SK-N-SH (cell line): ENCODE measurements around the gene ORM1. TPM values are rescaled to one million over a fixed set of nuclear protein-coding genes. Genes with fewer than 3 reads are reported as not detected.
A peak's percentile ranks its signal among the peaks of the same experiment; 100 is the strongest.

Source experiments
- CTCF ChIA-PET: fragments of 300-600, 350-600 bp; formaldehyde crosslinking; extraction: SDS; loops from one replicate; lab custom pipeline; 2021; lab: Yijun Ruan, JAX
- POLR2A ChIA-PET: fragments of 350-600 bp; sonication (Branson Sonifier 250); formaldehyde crosslinking; extraction: SDS; loops from one replicate; lab custom pipeline; 2020; ENCODE audit warnings: antibody characterized with exemption, inconsistent platforms; lab: Yijun Ruan, JAX
- DNase-seq: peaks from one replicate; pipeline ENCODE4 v3.0.0; 2012
- H2AFZ ChIP-seq: fragments of 200-600 bp; sonication (generic); 2 replicates; pipeline ENCODE4 v1.8.1; 2016; ENCODE audit warnings: antibody characterized with exemption, mild to moderate bottlenecking, low read depth
- H3F3A ChIP-seq: fragments of 200-600 bp; sonication (generic); replicated peaks from 2 replicates; pipeline ENCODE3; 2016; ENCODE audit warnings: antibody characterized with exemption, mild to moderate bottlenecking; ENCODE audit not compliant: insufficient read depth
- H3K27ac ChIP-seq, 2 experiments: fragments of 200-500 bp in 1 of 2; fragments of 200-600 bp in 1 of 2; sonication (Bioruptor generic) in 1 of 2; sonication (generic), shearing (Covaris generic) in 1 of 2; 2 replicates each; pipeline versions ENCODE4 v1.5.1 to v1.6.1; 2014 to 2016; ENCODE audit warnings: low read depth in 2 of 2, inconsistent platforms in 1 of 2, low read length in 1 of 2, mild to moderate bottlenecking in 1 of 2, mixed read lengths in 1 of 2
- H3K27me3 ChIP-seq: fragments of 200-600 bp; sonication (generic), shearing (Covaris generic); 2 replicates; pipeline ENCODE4 v1.6.1; 2016; ENCODE audit warnings: mixed run types; ENCODE audit not compliant: insufficient read depth
- H3K36me3 ChIP-seq, 2 experiments: fragments of 200-500 bp in 1 of 2; fragments of 200-600 bp in 1 of 2; sonication (Bioruptor generic) in 1 of 2; sonication (generic) in 1 of 2; replicated peaks in 1 of 2; 2 replicates each; pipeline versions ENCODE3 to v1.5.1; 2014 to 2016; ENCODE audit warnings: low read length in 1 of 2, mild to moderate bottlenecking in 1 of 2; ENCODE audit not compliant: insufficient read depth in 2 of 2, control insufficient read depth in 1 of 2
- H3K4me1 ChIP-seq, 2 experiments: fragments of 200-500 bp in 1 of 2; fragments of 200-600 bp in 1 of 2; sonication (Bioruptor generic) in 1 of 2; sonication (generic), shearing (Covaris generic) in 1 of 2; 2 replicates each; pipeline versions ENCODE4 v1.5.1 to v1.6.1; 2014 to 2016; ENCODE audit warnings: low read depth in 1 of 2, low read length in 1 of 2, mixed run types in 1 of 2; ENCODE audit not compliant: insufficient read depth in 2 of 2, control insufficient read depth in 1 of 2
- H3K4me2 ChIP-seq: fragments of 200-600 bp; sonication (generic), shearing (Covaris generic); 2 replicates; pipeline ENCODE4 v1.6.1; 2017; ENCODE audit warnings: mixed run types
- H3K4me3 ChIP-seq, 2 experiments: fragments of 200-500 bp in 1 of 2; fragments of 200-600 bp in 1 of 2; sonication (Bioruptor generic) in 1 of 2; sonication (generic), shearing (Covaris generic) in 1 of 2; 2 replicates each; pipeline versions ENCODE4 v1.5.1 to v1.8.1; 2014 to 2016; ENCODE audit warnings: low read depth in 2 of 2, inconsistent platforms in 1 of 2, low read length in 1 of 2, mild to moderate bottlenecking in 1 of 2, mixed read lengths in 1 of 2, moderate library complexity in 1 of 2
- H3K79me2 ChIP-seq: fragments of 200-600 bp; sonication (generic); 2 replicates; pipeline ENCODE4 v1.8.1; 2017; ENCODE audit warnings: mild to moderate bottlenecking; ENCODE audit not compliant: insufficient read depth
- H3K9ac ChIP-seq: fragments of 200-600 bp; sonication (generic); 2 replicates; pipeline ENCODE4 v1.6.1; 2017; ENCODE audit warnings: mixed run types
- H3K9me2 ChIP-seq: fragments of 200-600 bp; sonication (generic); 2 replicates; pipeline ENCODE4 v1.6.1; 2017; ENCODE audit warnings: mixed run types
- H3K9me3 ChIP-seq: fragments of 200-600 bp; sonication (generic); 2 replicates; pipeline ENCODE4 v1.6.1; 2017; ENCODE audit warnings: mixed run types, mild to moderate bottlenecking, moderate library complexity
- H4K20me1 ChIP-seq: fragments of 200-600 bp; sonication (generic); 2 replicates; pipeline ENCODE4 v1.6.1; 2017; ENCODE audit warnings: mild to moderate bottlenecking, mixed run types; ENCODE audit not compliant: insufficient read depth
- CHD2 ChIP-seq: fragments of 150-350 bp; IDR thresholded peaks from 2 replicates; pipeline ENCODE4 v1.6.1; 2018; ENCODE audit warnings: low read length; ENCODE audit not compliant: partially characterized antibody
- CTCF ChIP-seq: fragments of 200-600 bp; sonication (generic); IDR thresholded peaks from 2 replicates; pipeline ENCODE4 v1.6.1; 2017; ENCODE audit warnings: antibody characterized with exemption, mild to moderate bottlenecking, moderate library complexity
- ELF1 ChIP-seq: IDR thresholded peaks from 2 replicates; pipeline ENCODE4 v1.4.0; 2012
- EP300 ChIP-seq, 2 experiments: IDR thresholded peaks; 2 replicates each; pipeline versions ENCODE4 v1.4.0 to v1.6.1; 2012; ENCODE audit warnings: borderline replicate concordance in 1 of 2, low read depth in 1 of 2, low read length in 1 of 2
- EZH2phosphoT487 ChIP-seq: fragments of 200-600 bp; sonication (generic); IDR thresholded peaks from 2 replicates; pipeline ENCODE4 v1.6.1; 2017; ENCODE audit warnings: low read depth, mixed run types, mild to moderate bottlenecking, antibody characterized with exemption, moderate library complexity, borderline replicate concordance
- FOSL2 ChIP-seq: IDR thresholded peaks from 2 replicates; pipeline ENCODE4 v1.4.0; 2012; ENCODE audit warnings: low read depth, mild to moderate bottlenecking, moderate library complexity, borderline replicate concordance
- FOXM1 ChIP-seq: IDR thresholded peaks from 2 replicates; pipeline ENCODE4 v1.4.0; 2012; ENCODE audit warnings: low read depth, mild to moderate bottlenecking
- GATA2 ChIP-seq: sonication (generic); formaldehyde crosslinking; IDR thresholded peaks from 2 replicates; pipeline ENCODE4 v1.5.0; 2020; ENCODE audit warnings: mild to moderate bottlenecking, missing genetic modification reagents
- MAX ChIP-seq: IDR thresholded peaks from 2 replicates; pipeline ENCODE4 v1.4.0; 2012; ENCODE audit warnings: low read depth
- MEF2A ChIP-seq: IDR thresholded peaks from 2 replicates; pipeline ENCODE4 v1.4.0; 2012; ENCODE audit warnings: low read depth, borderline replicate concordance
- MXI1 ChIP-seq: IDR thresholded peaks from 2 replicates; pipeline ENCODE4 v1.6.1; 2012; ENCODE audit warnings: mild to moderate bottlenecking, low read depth, low read length, improper control_type of control experiment
- RCOR1 ChIP-seq: fragments of 150-350 bp; IDR thresholded peaks from 2 replicates; pipeline ENCODE4 v1.6.1; 2017; ENCODE audit warnings: antibody characterized with exemption, low read length
- TAF1 ChIP-seq: IDR thresholded peaks from 2 replicates; pipeline ENCODE4 v1.6.1; 2012; ENCODE audit warnings: low read depth, mild to moderate bottlenecking, low read length, moderate library complexity, borderline replicate concordance
- TEAD4 ChIP-seq: IDR thresholded peaks from 2 replicates; pipeline ENCODE4 v1.4.0; 2012; ENCODE audit warnings: mild to moderate bottlenecking, borderline replicate concordance; ENCODE audit not compliant: insufficient read depth
- WGBS: methylation state at CpG from one replicate; pipeline ENCODE4 v1.1.6; 2017; ENCODE audit warnings: low lambda C conversion rate; 5-methylcytosine and 5-hydroxymethylcytosine counted together
- polyA plus RNA-seq, 3 experiments: library from polyadenylated mRNA; depleted of rRNA; stranded (reverse); fragments of >200 nt; gene quantifications; 2 replicates each; pipeline ENCODE4 v1.2.3, GENCODE V29; 2012
- TF ChIP-seq, protein P1 (sequence below): IDR thresholded peaks from 2 replicates; pipeline ENCODE4 v1.6.1; 2012; ENCODE audit warnings: mild to moderate bottlenecking, low read depth, low read length, moderate library complexity
- TF ChIP-seq, protein P2 (sequence below): IDR thresholded peaks from 2 replicates; pipeline ENCODE4 v1.4.0; 2012; ENCODE audit warnings: low read depth, borderline replicate concordance

Gene ORM1
- polyA plus RNA-seq, 1 of the 3 experiments (the other 2 are of a cell fraction), result not detected

GRCh38 chr9:114286146-114286679, 36.7 kb upstream of the ORM1 start:
- peaks cover 0 to 4% of the 10 kb centered on the region in 2 experiments for H3K36me3 ChIP-seq
- TF ChIP-seq RCOR1, result peak; percentile 13; the same call in 1 of the 2 replicates
- peak; percentile 51; the same call in 1 of the 2 replicates for TF ChIP-seq GATA2 (CRISPR knock-in tag)
- no peak for TF ChIP-seq MXI1
- no peak for TF ChIP-seq TAF1
- peak; percentile 29 for TF ChIP-seq CHD2
- TF ChIP-seq EP300 (IDR thresholded peaks at IDR 0.05; ENCODE audit: borderline replicate concordance in 1 of 2, low read depth in 1 of 2, low read length in 1 of 2), result peak in 1 of 2 experiments; percentile 52; a peak in 1 of 4 replicates
- DNase-seq, result peak; percentile 73
- H3K9me2 ChIP-seq, result no peaks in the 10 kb centered on the region
- no peak overlapping the region for H3K4me3 ChIP-seq
- no peaks in the 10 kb centered on the region for H3K79me2 ChIP-seq
- no peaks in the 10 kb centered on the region for H4K20me1 ChIP-seq
- peak overlapping the region in 1 of 2 experiments; percentile 49; a peak in 1 of 4 replicates for H3K27ac ChIP-seq
- H3K27me3 ChIP-seq, result no peaks in the 10 kb centered on the region
- H3K9ac ChIP-seq, result no peak overlapping the region; the same call in 1 of the 2 replicates
- peaks cover 22 to 53% of the 10 kb centered on the region in 2 experiments for H3K4me1 ChIP-seq
- no peaks in the 10 kb centered on the region for H3K9me3 ChIP-seq
- ChIA-PET POLR2A (no interaction called here), CTCF (interaction anchor here (0.6 to 17.8 kb wide), 13 partner anchors 8 to 550 kb away, joined by 3 to 269 read pairs (median 7); partner anchors contain the start of gene COL27A1)
- no peak overlapping the region for H3K4me2 ChIP-seq
- WGBS, result 85% methylated on average over 10 of the region's 10 CpGs
- no peak overlapping the region for H2AFZ ChIP-seq
- H3F3A ChIP-seq, result peaks cover 4% of the 10 kb centered on the region

DNA sequence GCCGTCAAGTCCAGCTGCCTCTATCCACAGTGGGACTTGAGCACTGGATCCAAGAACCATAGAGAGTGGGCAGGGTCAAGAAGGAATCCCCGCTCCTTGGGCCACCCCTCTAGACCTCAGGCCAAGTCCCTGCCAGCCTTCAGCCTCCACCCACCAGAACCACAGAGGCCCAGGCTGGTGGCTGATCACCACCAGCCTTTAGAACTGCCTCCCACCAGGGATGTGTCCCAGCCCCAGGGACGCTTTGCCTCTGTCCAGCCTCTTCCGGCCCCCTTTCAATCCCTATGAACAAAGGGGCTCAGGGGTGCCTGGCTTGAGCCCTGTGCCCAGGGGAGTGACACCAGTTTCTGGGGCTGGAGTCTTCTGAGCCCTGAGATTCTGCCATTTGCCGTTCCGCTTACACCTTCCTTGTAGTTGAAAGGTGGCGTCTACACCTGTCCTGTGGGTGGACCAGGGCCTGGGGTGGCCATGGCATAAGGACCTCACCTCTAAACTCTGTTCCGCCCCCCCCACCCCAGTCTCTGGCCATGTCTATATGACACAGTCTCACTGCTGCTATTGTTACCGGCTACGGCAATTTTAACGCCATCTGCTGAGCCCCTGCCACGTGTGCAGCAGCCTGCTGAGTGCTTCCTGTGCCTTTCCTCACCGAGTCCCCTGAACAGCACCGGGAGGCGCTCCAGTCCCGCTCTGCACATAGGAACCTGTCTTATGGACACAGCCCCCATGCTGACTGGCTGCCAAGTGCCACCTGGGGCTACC, 35.7 kb upstream of the ORM1 start:
- POLR2A ChIA-PET, result no interaction called here
- H3K9me2 ChIP-seq, result no peaks in the 10 kb centered on the region
- no peaks in the 10 kb centered on the region for H4K20me1 ChIP-seq
- DNase-seq, result no peak
- peaks cover 22 to 43% of the 10 kb centered on the region in 2 experiments for H3K4me1 ChIP-seq
- no peak overlapping the region for H3K9ac ChIP-seq
- peaks cover 4% of the 10 kb centered on the region for H3F3A ChIP-seq
- CTCF ChIA-PET, result interaction anchor here (0.6 to 17.8 kb wide), 17 partner anchors 9 to 549 kb away, joined by 3 to 269 read pairs (median 5); partner anchors contain the start of gene COL27A1
- no peaks in the 10 kb centered on the region for H3K27me3 ChIP-seq
- 94% methylated on average over 14 of the region's 16 CpGs for WGBS
- no peak overlapping the region for H3K4me3 ChIP-seq
- H2AFZ ChIP-seq, result no peak overlapping the region
- peak overlapping the region in 1 of 2 experiments; percentile 47; a peak in 3 of 4 replicates for H3K27ac ChIP-seq
- H3K79me2 ChIP-seq, result no peaks in the 10 kb centered on the region
- H3K4me2 ChIP-seq, result no peak overlapping the region
- peaks cover 0 to 8% of the 10 kb centered on the region in 2 experiments for H3K36me3 ChIP-seq
- no peaks in the 10 kb centered on the region for H3K9me3 ChIP-seq
- TF ChIP-seq GATA2 (CRISPR knock-in tag), result no peak
- TF ChIP-seq FOXM1, result no peak
- no peak for TF ChIP-seq CTCF
- TF ChIP-seq EP300 (IDR thresholded peaks at IDR 0.05; ENCODE audit: borderline replicate concordance in 1 of 2, low read depth in 1 of 2, low read length in 1 of 2), result no peak
- TF ChIP-seq MEF2A, result no peak
- TF ChIP-seq MAX, result no peak
- TF ChIP-seq FOSL2, result no peak
- no peak for TF ChIP-seq TEAD4
- TF ChIP-seq, protein P1, sequence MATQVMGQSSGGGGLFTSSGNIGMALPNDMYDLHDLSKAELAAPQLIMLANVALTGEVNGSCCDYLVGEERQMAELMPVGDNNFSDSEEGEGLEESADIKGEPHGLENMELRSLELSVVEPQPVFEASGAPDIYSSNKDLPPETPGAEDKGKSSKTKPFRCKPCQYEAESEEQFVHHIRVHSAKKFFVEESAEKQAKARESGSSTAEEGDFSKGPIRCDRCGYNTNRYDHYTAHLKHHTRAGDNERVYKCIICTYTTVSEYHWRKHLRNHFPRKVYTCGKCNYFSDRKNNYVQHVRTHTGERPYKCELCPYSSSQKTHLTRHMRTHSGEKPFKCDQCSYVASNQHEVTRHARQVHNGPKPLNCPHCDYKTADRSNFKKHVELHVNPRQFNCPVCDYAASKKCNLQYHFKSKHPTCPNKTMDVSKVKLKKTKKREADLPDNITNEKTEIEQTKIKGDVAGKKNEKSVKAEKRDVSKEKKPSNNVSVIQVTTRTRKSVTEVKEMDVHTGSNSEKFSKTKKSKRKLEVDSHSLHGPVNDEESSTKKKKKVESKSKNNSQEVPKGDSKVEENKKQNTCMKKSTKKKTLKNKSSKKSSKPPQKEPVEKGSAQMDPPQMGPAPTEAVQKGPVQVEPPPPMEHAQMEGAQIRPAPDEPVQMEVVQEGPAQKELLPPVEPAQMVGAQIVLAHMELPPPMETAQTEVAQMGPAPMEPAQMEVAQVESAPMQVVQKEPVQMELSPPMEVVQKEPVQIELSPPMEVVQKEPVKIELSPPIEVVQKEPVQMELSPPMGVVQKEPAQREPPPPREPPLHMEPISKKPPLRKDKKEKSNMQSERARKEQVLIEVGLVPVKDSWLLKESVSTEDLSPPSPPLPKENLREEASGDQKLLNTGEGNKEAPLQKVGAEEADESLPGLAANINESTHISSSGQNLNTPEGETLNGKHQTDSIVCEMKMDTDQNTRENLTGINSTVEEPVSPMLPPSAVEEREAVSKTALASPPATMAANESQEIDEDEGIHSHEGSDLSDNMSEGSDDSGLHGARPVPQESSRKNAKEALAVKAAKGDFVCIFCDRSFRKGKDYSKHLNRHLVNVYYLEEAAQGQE, result no peak
- TF ChIP-seq, protein P2, sequence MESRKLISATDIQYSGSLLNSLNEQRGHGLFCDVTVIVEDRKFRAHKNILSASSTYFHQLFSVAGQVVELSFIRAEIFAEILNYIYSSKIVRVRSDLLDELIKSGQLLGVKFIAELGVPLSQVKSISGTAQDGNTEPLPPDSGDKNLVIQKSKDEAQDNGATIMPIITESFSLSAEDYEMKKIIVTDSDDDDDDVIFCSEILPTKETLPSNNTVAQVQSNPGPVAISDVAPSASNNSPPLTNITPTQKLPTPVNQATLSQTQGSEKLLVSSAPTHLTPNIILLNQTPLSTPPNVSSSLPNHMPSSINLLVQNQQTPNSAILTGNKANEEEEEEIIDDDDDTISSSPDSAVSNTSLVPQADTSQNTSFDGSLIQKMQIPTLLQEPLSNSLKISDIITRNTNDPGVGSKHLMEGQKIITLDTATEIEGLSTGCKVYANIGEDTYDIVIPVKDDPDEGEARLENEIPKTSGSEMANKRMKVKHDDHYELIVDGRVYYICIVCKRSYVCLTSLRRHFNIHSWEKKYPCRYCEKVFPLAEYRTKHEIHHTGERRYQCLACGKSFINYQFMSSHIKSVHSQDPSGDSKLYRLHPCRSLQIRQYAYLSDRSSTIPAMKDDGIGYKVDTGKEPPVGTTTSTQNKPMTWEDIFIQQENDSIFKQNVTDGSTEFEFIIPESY, result no peak
- TF ChIP-seq ELF1, result no peak
- no peak for TF ChIP-seq EZH2phosphoT487
- TF ChIP-seq TAF1, result no peak
